Measurements from ENCODE around the gene UGCG.
"Not testable (repeated sequence)": the region's sequence is repeated elsewhere in the genome, so short reads cannot be mapped to it uniquely, and the experiment has no call there.

GRCh38 chr9:111875691-111876090 is 20.9 kb upstream of the UGCG start:
- not testable (repeated sequence) for TF ChIP-seq POLR2A (IDR thresholded peaks at IDR 0.05)
- TF ChIP-seq, protein P1, sequence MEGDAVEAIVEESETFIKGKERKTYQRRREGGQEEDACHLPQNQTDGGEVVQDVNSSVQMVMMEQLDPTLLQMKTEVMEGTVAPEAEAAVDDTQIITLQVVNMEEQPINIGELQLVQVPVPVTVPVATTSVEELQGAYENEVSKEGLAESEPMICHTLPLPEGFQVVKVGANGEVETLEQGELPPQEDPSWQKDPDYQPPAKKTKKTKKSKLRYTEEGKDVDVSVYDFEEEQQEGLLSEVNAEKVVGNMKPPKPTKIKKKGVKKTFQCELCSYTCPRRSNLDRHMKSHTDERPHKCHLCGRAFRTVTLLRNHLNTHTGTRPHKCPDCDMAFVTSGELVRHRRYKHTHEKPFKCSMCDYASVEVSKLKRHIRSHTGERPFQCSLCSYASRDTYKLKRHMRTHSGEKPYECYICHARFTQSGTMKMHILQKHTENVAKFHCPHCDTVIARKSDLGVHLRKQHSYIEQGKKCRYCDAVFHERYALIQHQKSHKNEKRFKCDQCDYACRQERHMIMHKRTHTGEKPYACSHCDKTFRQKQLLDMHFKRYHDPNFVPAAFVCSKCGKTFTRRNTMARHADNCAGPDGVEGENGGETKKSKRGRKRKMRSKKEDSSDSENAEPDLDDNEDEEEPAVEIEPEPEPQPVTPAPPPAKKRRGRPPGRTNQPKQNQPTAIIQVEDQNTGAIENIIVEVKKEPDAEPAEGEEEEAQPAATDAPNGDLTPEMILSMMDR (IDR thresholded peaks at IDR 0.05): not testable (repeated sequence)

All from lower leg skin (tissue), 3 donors.